CD8-positive, alpha-beta memory T cell (primary cell): Measurements from ENCODE around the gene FBLN5. TPM values are rescaled to one million over a fixed set of nuclear protein-coding genes. Genes with fewer than 3 reads are reported as not detected.

ENCODE experiments used
- CTCF ChIA-PET: fragments of 350-600 bp; sonication (Branson Sonifier 250); formaldehyde crosslinking; loops from one replicate; lab custom pipeline; 2021; ENCODE audit warnings: antibody characterized with exemption; lab: Charles Lee
- POLR2A ChIA-PET: fragments of 350-600 bp; sonication (Branson Sonifier 250); formaldehyde crosslinking; loops from one replicate; lab custom pipeline; 2021; ENCODE audit warnings: antibody characterized with exemption; lab: Charles Lee
- DNase-seq, 5 donors: peaks; one replicate each; pipeline versions ENCODE4 v3.0.0 to v3.0.0-alpha.2; 2020 to 2022; ENCODE audit warnings: mixed read lengths in 1 of 5
- H3K27ac ChIP-seq: one replicate; pipeline ENCODE4 v1.7.0; 2013; ENCODE audit warnings: low read depth, mild to moderate bottlenecking, low read length, moderate library complexity
- H3K27me3 ChIP-seq: 2 replicates; pipeline ENCODE4 v1.7.0; 2013; ENCODE audit warnings: low read length, mild to moderate bottlenecking; ENCODE audit not compliant: insufficient read depth, poor library complexity, severe bottlenecking
- H3K36me3 ChIP-seq: 2 replicates; pipeline ENCODE4 v1.7.0; 2013; ENCODE audit warnings: mild to moderate bottlenecking, low read length, moderate library complexity; ENCODE audit not compliant: insufficient read depth
- H3K4me1 ChIP-seq: 2 replicates; pipeline ENCODE4 v1.7.0; 2013; ENCODE audit warnings: mild to moderate bottlenecking, low read length, moderate library complexity; ENCODE audit not compliant: insufficient read depth
- H3K4me3 ChIP-seq: 2 replicates; pipeline ENCODE4 v1.7.0; 2013; ENCODE audit warnings: mild to moderate bottlenecking, low read length
- H3K9me3 ChIP-seq: 2 replicates; pipeline ENCODE4 v1.7.0; 2013; ENCODE audit warnings: mild to moderate bottlenecking, low read length
- H3K27ac Mint-ChIP-seq, 8 donors: one replicate each; pipeline ENCODE4 v1.8.0; 2020 to 2021; ENCODE audit warnings: mixed read lengths in 8 of 8, mild to moderate bottlenecking in 6 of 8, inconsistent platforms in 3 of 8, moderate library complexity in 3 of 8
- H3K27me3 Mint-ChIP-seq, 2 donors: one replicate each; pipeline ENCODE4 v1.8.0; 2020 to 2021; ENCODE audit warnings: mixed read lengths in 2 of 2, mild to moderate bottlenecking in 1 of 2, moderate library complexity in 1 of 2
- H3K36me3 Mint-ChIP-seq, 3 donors: one replicate each; pipeline ENCODE4 v1.8.0; 2020 to 2021; ENCODE audit warnings: mixed read lengths in 3 of 3, inconsistent platforms in 1 of 3, mild to moderate bottlenecking in 1 of 3
- H3K4me1 Mint-ChIP-seq, 3 donors: one replicate each; pipeline ENCODE4 v1.8.0; 2020 to 2021; ENCODE audit warnings: mixed read lengths in 3 of 3, inconsistent platforms in 1 of 3, mild to moderate bottlenecking in 1 of 3
- H3K4me3 Mint-ChIP-seq, 7 donors: one replicate each; pipeline ENCODE4 v1.8.0; 2020 to 2021; ENCODE audit warnings: mixed read lengths in 7 of 7, mild to moderate bottlenecking in 6 of 7, moderate library complexity in 4 of 7, inconsistent platforms in 2 of 7
- H3K9me3 Mint-ChIP-seq, 5 donors: one replicate each; pipeline ENCODE4 v1.8.0; 2020 to 2022; ENCODE audit warnings: mixed read lengths in 5 of 5, mild to moderate bottlenecking in 3 of 5, moderate library complexity in 2 of 5, inconsistent platforms in 1 of 5
- polyA plus RNA-seq: library from polyadenylated mRNA; unstranded; fragments of 300-500 nt; fragmentation: Illumina TruSeq; gene quantifications from one replicate; pipeline ENCODE4 v1.2.3, GENCODE V29; 2021
- total RNA-seq, 2 experiments: library from RNA; stranded (reverse); gene quantifications; one replicate each; pipeline ENCODE4 v1.2.3, GENCODE V29; 2021

The FBLN5 gene
- total RNA-seq (under 1 TPM; 0.82 to 0.96 TPM), polyA plus RNA-seq (12.1 TPM)

DNA sequence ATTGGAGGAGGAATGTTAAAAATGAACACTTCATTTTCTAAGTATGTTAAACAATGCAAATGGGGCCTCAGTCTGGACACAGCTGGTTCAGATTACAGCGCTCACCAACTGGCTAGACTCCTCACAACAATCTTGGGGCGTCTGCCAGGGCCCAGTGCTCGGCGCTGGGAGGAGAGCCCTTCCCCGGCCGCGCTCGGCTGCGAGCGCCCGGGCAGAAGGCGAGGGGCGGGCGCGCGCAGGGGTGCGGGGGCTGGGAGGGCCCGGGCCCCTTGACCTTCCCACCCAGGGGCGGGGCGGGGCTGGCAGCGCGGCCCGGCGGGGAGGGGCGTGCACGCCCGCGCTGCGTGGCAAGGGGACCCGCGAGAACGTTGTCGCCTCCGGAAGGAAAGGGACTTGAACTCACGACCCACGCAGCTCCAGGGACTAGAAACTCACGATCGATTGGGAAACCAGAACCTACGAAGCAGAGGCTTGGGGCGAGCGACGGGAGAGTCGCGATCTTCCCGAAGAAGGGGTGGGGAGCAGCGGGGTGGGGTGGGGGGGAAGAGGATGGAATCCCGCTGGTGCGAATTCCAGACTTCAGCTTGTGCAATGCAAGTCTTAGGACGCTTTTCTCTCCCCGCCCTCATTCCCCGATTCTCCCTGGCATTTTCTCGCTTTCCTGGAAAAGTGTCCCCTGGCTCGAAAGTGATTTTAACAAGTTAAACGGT lies at the start of gene FBLN5:
Gene FBLN5 (minus strand): TSS at position 220 of the 710 bp plus-strand sequence. CDS start 465 bp downstream, outside the sequence.
- Histone ChIP-seq H3K27me3 (peaks cover 9% of the 10 kb centered on the region), H3K27ac (no peak within 1 kb of the TSS), H3K36me3 (no peaks in the 10 kb centered on the region), H3K4me3 (peak within 1 kb of the TSS; percentile 49), H3K9me3 (no peaks in the 10 kb centered on the region), H3K4me1 (peaks cover 14% of the 10 kb centered on the region)
- ChIA-PET CTCF (interaction anchor here (1.2 kb wide), 1 partner anchor 49 kb away, joined by 3 read pairs; no protein-coding TSS in a partner anchor), POLR2A (no interaction called here)
- peaks cover 0 to 1% (median 0%) of the 10 kb centered on the region in 5 donors for H3K9me3 Mint-ChIP-seq
- H3K4me3 Mint-ChIP-seq: peak within 1 kb of the TSS; percentile 69 to 91 (median 89)
- H3K27me3 Mint-ChIP-seq: peaks cover 27 to 33% of the 10 kb centered on the region in 2 donors
- no peaks in the 10 kb centered on the region for H3K36me3 Mint-ChIP-seq
- H3K4me1 Mint-ChIP-seq: peaks cover 11 to 20% (median 13%) of the 10 kb centered on the region in 3 donors
- H3K27ac Mint-ChIP-seq: peak within 1 kb of the TSS in 4 of 8 donors; percentile 17 to 81 (median 64)
- peak in 3 of 5 donors; percentile 4 to 23 (median 19) for DNase-seq

- no peak overlapping the region for H3K4me3 Mint-ChIP-seq
- Histone ChIP-seq H3K27ac (no peak overlapping the region), H3K27me3 (no peaks in the 10 kb centered on the region), H3K9me3 (no peaks in the 10 kb centered on the region), H3K4me1 (peaks cover 35% of the 10 kb centered on the region), H3K36me3 (peaks cover 5% of the 10 kb centered on the region), H3K4me3 (no peak overlapping the region)
- peaks cover 38 to 45% (median 41%) of the 10 kb centered on the region in 3 donors for H3K4me1 Mint-ChIP-seq
- peaks cover 7 to 55% (median 18%) of the 10 kb centered on the region in 3 donors for H3K36me3 Mint-ChIP-seq
- H3K27ac Mint-ChIP-seq: peak overlapping the region in 5 of 8 donors; percentile 3 to 50 (median 12)
- H3K9me3 Mint-ChIP-seq: no peaks in the 10 kb centered on the region
- ChIA-PET POLR2A (interaction anchor here (0.6 kb wide), 1 partner anchor 547 kb away, joined by 5 read pairs; no protein-coding TSS in a partner anchor), CTCF (interaction anchor here (0.8 to 1.5 kb wide), 11 partner anchors 9 to 343 kb away, joined by 3 to 5 read pairs (median 3); partner anchors contain the start of gene FBLN5)
- peak in 2 of 5 donors; percentile 23 to 40 for DNase-seq
- no peaks in the 10 kb centered on the region for H3K27me3 Mint-ChIP-seq
Measured at GRCh38 chr14:91996948-91997371, 49.5 kb upstream of the FBLN5 start.

GRCh38 chr14:91987192-91987591 lies 39.7 kb upstream of the FBLN5 start:
- peaks cover 44% of the 10 kb centered on the region for H3K36me3 ChIP-seq
- no peaks in the 10 kb centered on the region for H3K9me3 Mint-ChIP-seq
- CTCF ChIA-PET: no interaction called here

GRCh38 chr14:91985521-91986255 lies 38.2 kb upstream of the FBLN5 start:
- ChIA-PET POLR2A (no interaction called here), CTCF (interaction anchor here (2.0 kb wide), 1 partner anchor 12 kb away, joined by 5 read pairs; no protein-coding TSS in a partner anchor)
- Histone ChIP-seq H3K27ac (no peak overlapping the region), H3K36me3 (peaks cover 34% of the 10 kb centered on the region), H3K4me1 (no peaks in the 10 kb centered on the region), H3K4me3 (no peak overlapping the region), H3K9me3 (no peaks in the 10 kb centered on the region), H3K27me3 (no peaks in the 10 kb centered on the region)
- Mint-ChIP-seq H3K9me3 (no peaks in the 10 kb centered on the region), H3K4me3 (no peak overlapping the region), H3K36me3 (peaks cover 15 to 80% (median 53%) of the 10 kb centered on the region in 3 donors), H3K27me3 (no peaks in the 10 kb centered on the region), H3K4me1 (peaks cover 10 to 16% (median 13%) of the 10 kb centered on the region in 3 donors), H3K27ac (peak overlapping the region in 2 of 8 donors; percentile 33 to 54)
- no peak for DNase-seq

More at GRCh38 chr14:91987192-91987591, 39.7 kb upstream of the FBLN5 start:
- H3K27me3 ChIP-seq: no peaks in the 10 kb centered on the region
- H3K4me3 ChIP-seq: no peak overlapping the region
- H3K9me3 ChIP-seq: no peaks in the 10 kb centered on the region
- Mint-ChIP-seq H3K4me3 (peak overlapping the region in 1 of 7 donors; percentile 10), H3K27ac (peak overlapping the region in 2 of 8 donors; percentile 35 to 52), H3K36me3 (peaks cover 15 to 88% (median 53%) of the 10 kb centered on the region in 3 donors), H3K4me1 (peaks cover 10 to 16% (median 13%) of the 10 kb centered on the region in 3 donors), H3K27me3 (no peaks in the 10 kb centered on the region)
- H3K27ac ChIP-seq: no peak overlapping the region
- no peak for DNase-seq
- POLR2A ChIA-PET: no interaction called here
- no peaks in the 10 kb centered on the region for H3K4me1 ChIP-seq

GRCh38 chr14:91985008-91985407 lies 37.5 kb upstream of the FBLN5 start:
- H3K4me3 Mint-ChIP-seq: no peak overlapping the region
- H3K4me1 ChIP-seq: no peaks in the 10 kb centered on the region
- H3K27ac ChIP-seq: no peak overlapping the region
- no peaks in the 10 kb centered on the region for H3K9me3 ChIP-seq
- peaks cover 15 to 82% (median 56%) of the 10 kb centered on the region in 3 donors for H3K36me3 Mint-ChIP-seq
- DNase-seq: no peak
- POLR2A ChIA-PET: no interaction called here
- peaks cover 31% of the 10 kb centered on the region for H3K36me3 ChIP-seq
- peak overlapping the region in 2 of 8 donors; percentile 2 to 15 for H3K27ac Mint-ChIP-seq
- no peaks in the 10 kb centered on the region for H3K27me3 ChIP-seq
- peaks cover 12 to 19% (median 16%) of the 10 kb centered on the region in 3 donors for H3K4me1 Mint-ChIP-seq
- H3K4me3 ChIP-seq: no peak overlapping the region
- no peaks in the 10 kb centered on the region for H3K9me3 Mint-ChIP-seq
- CTCF ChIA-PET: interaction anchor here (2.0 kb wide), 1 partner anchor 12 kb away, joined by 5 read pairs; no protein-coding TSS in a partner anchor
- H3K27me3 Mint-ChIP-seq: no peaks in the 10 kb centered on the region

DNA sequence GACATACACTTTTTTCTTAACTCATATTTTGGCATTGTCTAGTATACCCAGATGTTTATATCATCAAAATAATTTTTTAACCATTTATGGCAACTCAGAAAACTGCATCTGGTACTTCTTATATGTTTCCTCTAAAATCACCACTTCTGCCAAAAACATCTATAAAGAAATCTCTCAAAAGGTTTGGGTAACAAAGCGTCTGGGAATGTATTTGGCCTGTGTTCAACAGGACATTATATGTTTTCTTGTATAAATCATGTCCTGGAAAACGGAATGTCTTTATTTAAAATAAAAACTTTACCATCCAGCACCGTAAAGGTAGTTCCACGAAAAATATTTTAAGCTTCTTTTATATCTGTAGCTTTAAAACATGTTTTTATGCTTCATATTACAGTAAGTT lies 36.1 kb upstream of the FBLN5 start:
- peaks cover 28% of the 10 kb centered on the region for H3K36me3 ChIP-seq
- H3K27ac ChIP-seq: no peak overlapping the region
- no peak overlapping the region for H3K4me3 ChIP-seq
- H3K4me1 Mint-ChIP-seq: peaks cover 6 to 18% (median 16%) of the 10 kb centered on the region in 3 donors
- CTCF ChIA-PET: no interaction called here
- DNase-seq: no peak
- H3K27ac Mint-ChIP-seq: peak overlapping the region in 1 of 8 donors; percentile 5
- H3K4me1 ChIP-seq: no peaks in the 10 kb centered on the region
- no peak overlapping the region for H3K4me3 Mint-ChIP-seq
- H3K27me3 ChIP-seq: no peaks in the 10 kb centered on the region
- H3K9me3 ChIP-seq: no peaks in the 10 kb centered on the region
- POLR2A ChIA-PET: no interaction called here
- H3K9me3 Mint-ChIP-seq: no peaks in the 10 kb centered on the region
- no peaks in the 10 kb centered on the region for H3K27me3 Mint-ChIP-seq
- H3K36me3 Mint-ChIP-seq: peaks cover 15 to 70% (median 47%) of the 10 kb centered on the region in 3 donors

GRCh38 chr14:91980157-91980556 lies 32.7 kb upstream of the FBLN5 start:
- Mint-ChIP-seq H3K4me3 (no peak overlapping the region), H3K27me3 (no peaks in the 10 kb centered on the region), H3K4me1 (peaks cover 6 to 14% (median 7%) of the 10 kb centered on the region in 3 donors), H3K27ac (peak overlapping the region in 1 of 8 donors; percentile 17), H3K36me3 (peaks cover 5 to 63% (median 27%) of the 10 kb centered on the region in 3 donors), H3K9me3 (no peaks in the 10 kb centered on the region)
- Histone ChIP-seq H3K4me3 (no peak overlapping the region), H3K27me3 (no peaks in the 10 kb centered on the region), H3K9me3 (no peaks in the 10 kb centered on the region), H3K4me1 (no peaks in the 10 kb centered on the region), H3K36me3 (peaks cover 6% of the 10 kb centered on the region), H3K27ac (no peak overlapping the region)
- ChIA-PET POLR2A (no interaction called here), CTCF (no interaction called here)
- no peak for DNase-seq
